ENCODE results near the gene PTPN2.
"Not testable (repeated sequence)": the region's sequence is repeated elsewhere in the genome, so short reads cannot be mapped to it uniquely, and the experiment has no call there.

The PTPN2 gene

GRCh38 chr18:12911025-12911928 is 27.2 kb upstream of the PTPN2 start:
- no peak for DNase-seq
- H3K9me3 ChIP-seq = no peaks in the 10 kb centered on the region
- H3K4me1 ChIP-seq = no peaks in the 10 kb centered on the region
- no peaks in the 10 kb centered on the region for H3K36me3 ChIP-seq
- no peak for TF ChIP-seq CTCF (IDR thresholded peaks at IDR 0.05; ENCODE audit: low read depth, low read length)
- H3K4me3 ChIP-seq (ENCODE audit: low read depth, low read length) = no peak overlapping the region
- no peaks in the 10 kb centered on the region for H3K27me3 ChIP-seq

- no peaks in the 10 kb centered on the region for H3K27me3 ChIP-seq
- H3K36me3 ChIP-seq = no peaks in the 10 kb centered on the region
- no peak for TF ChIP-seq CTCF (IDR thresholded peaks at IDR 0.05; ENCODE audit: low read depth, low read length)
- no peaks in the 10 kb centered on the region for H3K9me3 ChIP-seq
- no peaks in the 10 kb centered on the region for H3K4me1 ChIP-seq
- H3K4me3 ChIP-seq (ENCODE audit: low read depth, low read length) = no peak overlapping the region
- DNase-seq = no peak
Measured at GRCh38 chr18:12908706-12909105, 24.7 kb upstream of the PTPN2 start.

GRCh38 chr18:12907258-12907925 is 23.4 kb upstream of the PTPN2 start:
- no peaks in the 10 kb centered on the region for H3K9me3 ChIP-seq
- no peak for DNase-seq
- TF ChIP-seq CTCF (IDR thresholded peaks at IDR 0.05; ENCODE audit: low read depth, low read length) = no peak
- H3K4me1 ChIP-seq = no peaks in the 10 kb centered on the region
- no peaks in the 10 kb centered on the region for H3K27me3 ChIP-seq
- H3K4me3 ChIP-seq (ENCODE audit: low read depth, low read length) = no peak overlapping the region
- H3K36me3 ChIP-seq = no peaks in the 10 kb centered on the region

- Histone ChIP-seq H3K4me3 (ENCODE audit: low read depth, low read length) (no peak overlapping the region), H3K9me3 (no peaks in the 10 kb centered on the region), H3K36me3 (no peaks in the 10 kb centered on the region), H3K4me1 (no peaks in the 10 kb centered on the region), H3K27me3 (no peaks in the 10 kb centered on the region)
- TF ChIP-seq CTCF (IDR thresholded peaks at IDR 0.05; ENCODE audit: low read depth, low read length) = no peak
- no peak for DNase-seq
Measured at GRCh38 chr18:12906773-12907172, 22.7 kb upstream of the PTPN2 start.

GRCh38 chr18:12906119-12906518 is 22.1 kb upstream of the PTPN2 start:
- no peaks in the 10 kb centered on the region for H3K36me3 ChIP-seq
- no peak overlapping the region for H3K4me3 ChIP-seq (ENCODE audit: low read depth, low read length)
- no peak for DNase-seq
- no peaks in the 10 kb centered on the region for H3K27me3 ChIP-seq
- H3K9me3 ChIP-seq = no peaks in the 10 kb centered on the region
- no peak for TF ChIP-seq CTCF (IDR thresholded peaks at IDR 0.05; ENCODE audit: low read depth, low read length)
- H3K4me1 ChIP-seq = no peaks in the 10 kb centered on the region

- no peaks in the 10 kb centered on the region for H3K36me3 ChIP-seq
- H3K27me3 ChIP-seq = no peaks in the 10 kb centered on the region
- DNase-seq = no peak
- H3K4me1 ChIP-seq = no peaks in the 10 kb centered on the region
- TF ChIP-seq CTCF (IDR thresholded peaks at IDR 0.05; ENCODE audit: low read depth, low read length) = no peak
- no peaks in the 10 kb centered on the region for H3K9me3 ChIP-seq
- no peak overlapping the region for H3K4me3 ChIP-seq (ENCODE audit: low read depth, low read length)
Measured at GRCh38 chr18:12904012-12904516, 20.0 kb upstream of the PTPN2 start.

- not testable (repeated sequence) for DNase-seq; H3K4me1 ChIP-seq; H3K27me3 ChIP-seq; H3K4me3 ChIP-seq (ENCODE audit: low read depth, low read length); H3K9me3 ChIP-seq; H3K36me3 ChIP-seq
Measured at GRCh38 chr18:12901208-12901607, 17.2 kb upstream of the PTPN2 start.

- not testable (repeated sequence) for DNase-seq; H3K36me3 ChIP-seq; H3K4me1 ChIP-seq; H3K27me3 ChIP-seq; H3K9me3 ChIP-seq; H3K4me3 ChIP-seq (ENCODE audit: low read depth, low read length)
Measured at GRCh38 chr18:12896784-12897333, 12.8 kb upstream of the PTPN2 start.
